ENCODE measurements around the gene ARMC9. TPM values are rescaled to one million over a fixed set of nuclear protein-coding genes. Genes with fewer than 3 reads are reported as not detected.

ARMC9 gene
- total and polyA plus RNA-seq, 2 donors (not counting 3 experiments of a cell fraction or from before 2014, with no cell fraction given) = 16.4 to 24.2 TPM

- H3K79me2 ChIP-seq (ENCODE audit: control insufficient read depth, insufficient read depth, low read length) = no peaks in the 10 kb centered on the region
- H3K9me3 ChIP-seq (replicated peaks; ENCODE audit: control insufficient read depth, insufficient read depth, low read length) = no peaks in the 10 kb centered on the region
- no peak for DNase-seq (ENCODE audit: low read depth, low spot score)
- CTCF ChIA-PET = no interaction called here
- no peak for FAIRE-seq
- no peak overlapping the region for H2AFZ ChIP-seq (ENCODE audit: low read depth, low read length)
- H3K9ac ChIP-seq (replicated peaks; ENCODE audit: extremely low read depth, insufficient read depth, low read length) = no peak overlapping the region
- dilution Hi-C loops (cut with MboI; ENCODE audit: extremely low pct_ligation_motif_present, low sequenced_read_pairs) (no loop called here), intact Hi-C loops (cut with micrococcal nuclease) (no loop called here)
- no peaks in the 10 kb centered on the region for H3K9me1 ChIP-seq (replicated peaks; ENCODE audit: control insufficient read depth, extremely low read depth, insufficient read depth, low read length)
- H4K20me1 ChIP-seq (replicated peaks; ENCODE audit: control insufficient read depth, extremely low read depth, insufficient read depth, low read length) = no peaks in the 10 kb centered on the region
- TF ChIP-seq POLR2A (IDR thresholded peaks at IDR 0.05; ENCODE audit: low read depth, low read length) (no peak), FOS (IDR thresholded peaks at IDR 0.05; ENCODE audit: borderline replicate concordance, insufficient read depth, low read length) (no peak), POLR2AphosphoS5 (IDR thresholded peaks at IDR 0.05; ENCODE audit: insufficient read depth, low read depth, low read length) (no peak), CTCF (IDR thresholded peaks at IDR 0.05; ENCODE audit: extremely low read depth in 1 of 2, insufficient read depth in 1 of 2, low read depth in 1 of 2, low read length in 2 of 2) (no peak), JUN (IDR thresholded peaks at IDR 0.05; ENCODE audit: borderline replicate concordance, insufficient read depth, insufficient read length, low read depth) (no peak), EZH2 (IDR thresholded peaks at IDR 0.05; ENCODE audit: borderline replicate concordance, low read depth, low read length, severe bottlenecking) (no peak), MYC (IDR thresholded peaks at IDR 0.05; ENCODE audit: low read depth, low read length) (no peak), GATA2 (IDR thresholded peaks at IDR 0.05; ENCODE audit: insufficient read depth, insufficient read length, low read depth, low read length) (no peak), MAX (IDR thresholded peaks at IDR 0.05; ENCODE audit: insufficient read depth, insufficient read length) (no peak)
- no TSS peak for BruUV-seq (replicated peaks)
- H3K4me2 ChIP-seq (ENCODE audit: insufficient read depth, low read length) = no peak overlapping the region
- H3K27ac ChIP-seq (ENCODE audit: insufficient read depth, low read depth, low read length) = no peak overlapping the region
- peaks cover 0 to 6% of the 10 kb centered on the region in 2 experiments for H3K36me3 ChIP-seq (ENCODE audit: control insufficient read depth in 2 of 2, extremely low read depth in 1 of 2, insufficient read depth in 2 of 2, low read length in 2 of 2)
- no peak overlapping the region for H3K4me3 ChIP-seq (replicated peaks in 1 of 3; ENCODE audit: insufficient read depth in 1 of 3, low read depth in 1 of 3, low read length in 3 of 3)
- POLR2A ChIA-PET = no interaction called here
- no peaks in the 10 kb centered on the region for H3K4me1 ChIP-seq (ENCODE audit: control insufficient read depth, extremely low read depth, insufficient read depth, low read length)
- H3K27me3 ChIP-seq (ENCODE audit: control insufficient read depth in 2 of 2, insufficient read depth in 2 of 2, low read length in 2 of 2) = no peaks in the 10 kb centered on the region
Observed at GRCh38 chr2:231259104-231259503, 60.7 kb downstream of the ARMC9 start.

Data from endothelial cell of umbilical vein (primary cell).